ENCODE data around the gene GDF11. TPM values are rescaled to one million over a fixed set of nuclear protein-coding genes. Genes with fewer than 3 reads are reported as not detected.

The GDF11 gene
- total and polyA plus RNA-seq, 4 experiments from 2014 or later: 0.25 to 15.8 (median 8.4) TPM

- intact Hi-C loops (cut with micrococcal nuclease): loop anchor here (5.0 kb wide), 1 partner anchor 72 kb away; no protein-coding TSS in a partner anchor
- H3K4me1 Mint-ChIP-seq: peaks cover 18 to 54% (median 38%) of the 10 kb centered on the region in 4 donors
- H3K27ac ChIP-seq (ENCODE audit: low read depth, low read length): no peak overlapping the region
These were observed 23.6 kb upstream of the GDF11 start for GRCh38 chr12:55719371-55719770.

GRCh38 chr12:55720071-55720564, 22.8 kb upstream of the GDF11 start, which contains the start of gene RDH5:
Gene RDH5, plus strand, starts transcription at chr12:55720393. Its CDS starts 792 bp downstream, at chr12:55721185.
- Histone ChIP-seq H3K27me3 (ENCODE audit: insufficient read depth, low read length) (no peaks in the 10 kb centered on the region), H3K9me3 (ENCODE audit: control insufficient read depth in 1 of 2, low read length in 2 of 2) (no peaks in the 10 kb centered on the region), H3K4me3 (ENCODE audit: low read length in 2 of 2) (no peak within 1 kb of the TSS), H3K36me3 (ENCODE audit: insufficient read depth, low read length) (peaks cover 15% of the 10 kb centered on the region), H3K27ac (ENCODE audit: low read depth, low read length) (no peak within 1 kb of the TSS), H3K4me1 (ENCODE audit: insufficient read depth, low read length) (peaks cover 39% of the 10 kb centered on the region)
- Mint-ChIP-seq H3K36me3 (peaks cover 0 to 32% of the 10 kb centered on the region in 2 donors), H3K27ac (peak within 1 kb of the TSS in 4 of 7 donors; percentile 22 to 78 (median 49)), H3K4me1 (peaks cover 22 to 61% (median 43%) of the 10 kb centered on the region in 4 donors), H3K27me3 (peaks cover 0 to 1% of the 10 kb centered on the region in 2 donors), H3K4me3 (peak within 1 kb of the TSS in 1 of 8 donors; percentile 25), H3K9me3 (peaks cover 0 to 4% (median 0%) of the 10 kb centered on the region in 8 donors)
- intact Hi-C loops (cut with micrococcal nuclease): no loop called here
- CTCF ChIA-PET (ENCODE audit: partially characterized antibody): interaction anchor here (0.7 to 5.1 kb wide), 3 partner anchors 14 to 18 kb away, joined by 3 to 44 read pairs (median 3); no protein-coding TSS in a partner anchor
- no peak for DNase-seq
- POLR2A ChIA-PET (ENCODE audit: partially characterized antibody): interaction anchor here (1.1 to 1.3 kb wide), 3 partner anchors 7 to 18 kb away, joined by 3 to 6 read pairs (median 5); partner anchors contain the start of gene CD63

More at GRCh38 chr12:55719371-55719770, 23.6 kb upstream of the GDF11 start:
- Mint-ChIP-seq H3K27ac (no peak overlapping the region), H3K9me3 (peaks cover 0 to 4% (median 0%) of the 10 kb centered on the region in 8 donors), H3K27me3 (peaks cover 0 to 1% of the 10 kb centered on the region in 2 donors), H3K4me3 (peak overlapping the region in 1 of 8 donors; percentile 25), H3K36me3 (peaks cover 0 to 29% of the 10 kb centered on the region in 2 donors)
- peaks cover 15% of the 10 kb centered on the region for H3K36me3 ChIP-seq (ENCODE audit: insufficient read depth, low read length)
- DNase-seq: no peak
- peaks cover 40% of the 10 kb centered on the region for H3K4me1 ChIP-seq (ENCODE audit: insufficient read depth, low read length)
- H3K27me3 ChIP-seq (ENCODE audit: insufficient read depth, low read length): no peaks in the 10 kb centered on the region
- H3K4me3 ChIP-seq (ENCODE audit: low read length in 2 of 2): no peak overlapping the region
- ChIA-PET POLR2A (ENCODE audit: partially characterized antibody) (interaction anchor here (1.0 to 1.3 kb wide), 4 partner anchors 8 to 19 kb away, joined by 3 to 6 read pairs (median 4); partner anchors contain the start of gene CD63), CTCF (ENCODE audit: partially characterized antibody) (interaction anchor here (0.8 to 5.1 kb wide), 2 partner anchors 14 to 19 kb away, joined by 3 to 44 read pairs; no protein-coding TSS in a partner anchor)
- H3K9me3 ChIP-seq (ENCODE audit: control insufficient read depth in 1 of 2, low read length in 2 of 2): no peaks in the 10 kb centered on the region

- H3K27me3 ChIP-seq (ENCODE audit: insufficient read depth, low read length): no peaks in the 10 kb centered on the region
- Mint-ChIP-seq H3K4me3 (peak overlapping the region in 1 of 8 donors; percentile 7), H3K9me3 (peaks cover 0 to under 1% (median 0%) of the 10 kb centered on the region in 8 donors), H3K36me3 (peaks cover 4 to 28% of the 10 kb centered on the region in 2 donors), H3K27me3 (no peaks in the 10 kb centered on the region), H3K27ac (peak overlapping the region in 4 of 7 donors; percentile 22 to 57 (median 35)), H3K4me1 (peaks cover 20 to 59% (median 42%) of the 10 kb centered on the region in 4 donors)
- intact Hi-C loops (cut with micrococcal nuclease): no loop called here
- POLR2A ChIA-PET (ENCODE audit: partially characterized antibody): no interaction called here
- peak in 2 of 5 donors; percentile 31 to 33 for DNase-seq
- CTCF ChIA-PET (ENCODE audit: partially characterized antibody): interaction anchor here (0.7 to 1.2 kb wide), 2 partner anchors 9 to 17 kb away, joined by 3 to 4 read pairs; no protein-coding TSS in a partner anchor
- H3K9me3 ChIP-seq (ENCODE audit: control insufficient read depth in 1 of 2, low read length in 2 of 2): no peaks in the 10 kb centered on the region
- H3K4me1 ChIP-seq (ENCODE audit: insufficient read depth, low read length): peaks cover 32% of the 10 kb centered on the region
- H3K4me3 ChIP-seq (ENCODE audit: low read length in 2 of 2): no peak overlapping the region
- H3K27ac ChIP-seq (ENCODE audit: low read depth, low read length): no peak overlapping the region
- peaks cover 15% of the 10 kb centered on the region for H3K36me3 ChIP-seq (ENCODE audit: insufficient read depth, low read length)
These were observed 22.0 kb upstream of the GDF11 start for GRCh38 chr12:55720894-55721444.

- Histone ChIP-seq H3K36me3 (ENCODE audit: insufficient read depth, low read length) (peaks cover 15% of the 10 kb centered on the region), H3K4me1 (ENCODE audit: insufficient read depth, low read length) (peaks cover 29% of the 10 kb centered on the region), H3K27me3 (ENCODE audit: insufficient read depth, low read length) (no peaks in the 10 kb centered on the region), H3K9me3 (ENCODE audit: control insufficient read depth in 1 of 2, low read length in 2 of 2) (no peaks in the 10 kb centered on the region), H3K4me3 (ENCODE audit: low read length in 2 of 2) (no peak overlapping the region), H3K27ac (ENCODE audit: low read depth, low read length) (no peak overlapping the region)
- H3K9me3 Mint-ChIP-seq: no peaks in the 10 kb centered on the region
- peaks cover 23 to 59% (median 43%) of the 10 kb centered on the region in 4 donors for H3K4me1 Mint-ChIP-seq
- no peak overlapping the region for H3K4me3 Mint-ChIP-seq
- no peak for DNase-seq
- peak overlapping the region in 3 of 7 donors; percentile 14 to 57 (median 37) for H3K27ac Mint-ChIP-seq
- H3K27me3 Mint-ChIP-seq: no peaks in the 10 kb centered on the region
- ChIA-PET POLR2A (ENCODE audit: partially characterized antibody) (no interaction called here), CTCF (ENCODE audit: partially characterized antibody) (interaction anchor here (1.2 to 4.8 kb wide), 3 partner anchors 8 to 17 kb away, joined by 4 to 61 read pairs (median 4); no protein-coding TSS in a partner anchor)
- intact Hi-C loops (cut with micrococcal nuclease): no loop called here
- H3K36me3 Mint-ChIP-seq: peaks cover 4 to 28% of the 10 kb centered on the region in 2 donors
These were observed 21.2 kb upstream of the GDF11 start for GRCh38 chr12:55721601-55722213.

- Mint-ChIP-seq H3K4me1 (peaks cover 24 to 59% (median 39%) of the 10 kb centered on the region in 4 donors), H3K4me3 (no peak overlapping the region), H3K36me3 (peaks cover 4 to 24% of the 10 kb centered on the region in 2 donors), H3K27ac (peak overlapping the region in 2 of 7 donors; percentile 38 to 53), H3K9me3 (no peaks in the 10 kb centered on the region), H3K27me3 (no peaks in the 10 kb centered on the region)
- Histone ChIP-seq H3K36me3 (ENCODE audit: insufficient read depth, low read length) (peaks cover 15% of the 10 kb centered on the region), H3K4me1 (ENCODE audit: insufficient read depth, low read length) (peaks cover 29% of the 10 kb centered on the region), H3K27ac (ENCODE audit: low read depth, low read length) (no peak overlapping the region), H3K27me3 (ENCODE audit: insufficient read depth, low read length) (no peaks in the 10 kb centered on the region), H3K9me3 (ENCODE audit: control insufficient read depth in 1 of 2, low read length in 2 of 2) (no peaks in the 10 kb centered on the region), H3K4me3 (ENCODE audit: low read length in 2 of 2) (no peak overlapping the region)
- ChIA-PET CTCF (ENCODE audit: partially characterized antibody) (interaction anchor here (1.0 to 4.8 kb wide), 3 partner anchors 9 to 15 kb away, joined by 3 to 61 read pairs (median 4); no protein-coding TSS in a partner anchor), POLR2A (ENCODE audit: partially characterized antibody) (interaction anchor here (0.6 to 3.8 kb wide), 3 partner anchors 15 to 645 kb away, joined by 3 to 27 read pairs (median 3); no protein-coding TSS in a partner anchor)
- no peak for DNase-seq
- intact Hi-C loops (cut with micrococcal nuclease): no loop called here
These were observed 20.0 kb upstream of the GDF11 start for GRCh38 chr12:55722948-55723347.

- peak overlapping the region in 3 of 7 donors; percentile 22 to 77 (median 38) for H3K27ac Mint-ChIP-seq
These were observed 19.3 kb upstream of the GDF11 start for GRCh38 chr12:55723516-55724225.

More at GRCh38 chr12:55723516-55724225, 19.3 kb upstream of the GDF11 start:
- Mint-ChIP-seq H3K4me1 (peaks cover 21 to 54% (median 34%) of the 10 kb centered on the region in 4 donors), H3K4me3 (no peak overlapping the region), H3K36me3 (peaks cover 4 to 24% of the 10 kb centered on the region in 2 donors), H3K27me3 (no peaks in the 10 kb centered on the region), H3K9me3 (no peaks in the 10 kb centered on the region)
- Histone ChIP-seq H3K36me3 (ENCODE audit: insufficient read depth, low read length) (peaks cover 15% of the 10 kb centered on the region), H3K27me3 (ENCODE audit: insufficient read depth, low read length) (no peaks in the 10 kb centered on the region), H3K4me1 (ENCODE audit: insufficient read depth, low read length) (peaks cover 24% of the 10 kb centered on the region), H3K27ac (ENCODE audit: low read depth, low read length) (no peak overlapping the region), H3K4me3 (ENCODE audit: low read length in 2 of 2) (no peak overlapping the region), H3K9me3 (ENCODE audit: control insufficient read depth in 1 of 2, low read length in 2 of 2) (no peaks in the 10 kb centered on the region)
- POLR2A ChIA-PET (ENCODE audit: partially characterized antibody): interaction anchor here (1.2 to 3.8 kb wide), 2 partner anchors 15 to 24 kb away, joined by 3 to 27 read pairs; no protein-coding TSS in a partner anchor
- CTCF ChIA-PET (ENCODE audit: partially characterized antibody): interaction anchor here (0.7 to 4.8 kb wide), 5 partner anchors 10 to 356 kb away, joined by 3 to 61 read pairs (median 3); partner anchors contain the start of gene ERBB3
- DNase-seq: no peak
- intact Hi-C loops (cut with micrococcal nuclease): loop anchor here (1.0 kb wide), 1 partner anchor 14 kb away; no protein-coding TSS in a partner anchor
